ENCODE results near the gene ZNF516. TPM values are rescaled to one million over a fixed set of nuclear protein-coding genes. Genes with fewer than 3 reads are reported as not detected.

The ZNF516 gene
- total and polyA plus RNA-seq, 2 of the 13 experiments (the other 11 are each of a cell fraction or from before 2014, with no cell fraction given), result 16.6 to 18.7 TPM

DNA sequence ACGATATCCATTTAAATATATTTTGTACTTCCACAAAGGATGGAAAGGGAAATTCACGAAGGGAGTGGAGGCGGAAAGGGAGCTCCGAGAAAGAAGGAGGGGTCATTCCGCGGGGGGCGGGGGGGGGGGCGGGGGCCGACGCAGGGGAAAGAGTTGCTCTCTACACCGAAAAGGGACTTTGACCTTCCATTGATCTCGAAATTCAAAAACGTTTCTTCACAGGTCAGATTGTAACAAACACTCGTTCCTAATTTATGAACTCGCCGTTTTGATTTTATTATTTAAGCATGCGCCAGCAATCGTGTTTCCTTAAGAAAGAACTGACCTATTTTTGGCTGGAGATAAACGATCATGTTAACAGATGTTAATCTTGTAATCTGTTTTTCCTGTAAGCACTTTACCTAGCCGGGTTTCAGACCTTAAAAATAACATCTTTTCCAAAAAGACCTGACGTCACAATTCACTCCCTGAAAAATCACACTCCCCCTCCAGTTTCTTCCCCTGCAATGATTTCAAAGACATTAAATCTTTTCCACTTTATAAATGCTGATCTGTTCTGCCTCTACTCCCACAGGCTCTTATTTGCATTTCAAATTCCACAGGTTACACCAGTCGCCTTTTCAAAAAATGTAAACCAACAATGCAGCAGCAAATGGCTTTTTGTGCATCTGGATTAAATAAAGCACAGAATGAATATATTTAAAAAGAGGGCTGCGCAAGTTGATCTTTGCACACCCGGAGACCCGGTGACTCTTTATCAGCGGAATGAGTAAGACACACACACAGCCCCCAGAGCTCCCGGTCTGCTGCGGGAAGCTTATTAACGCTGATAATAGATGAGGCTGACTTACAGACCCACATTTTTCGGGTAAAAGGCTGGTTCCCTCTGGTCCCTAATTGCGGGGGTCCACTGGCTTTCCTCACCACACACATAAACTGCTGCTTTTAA is 1.6 kb downstream of the ZNF516 start (continued):
- TF ChIP-seq ZNF180 (CRISPR knock-in tag; IDR thresholded peaks at IDR 0.05; ENCODE audit: borderline replicate concordance, low read depth) (no peak), RBM22 (optimal IDR thresholded peaks at IDR 0.05; ENCODE audit: low read length) (peak; percentile 63), ZNF354B (CRISPR knock-in tag; IDR thresholded peaks at IDR 0.05) (no peak), PCBP2 (optimal IDR thresholded peaks at IDR 0.05; ENCODE audit: low read depth, low read length, poor library complexity, severe bottlenecking) (no peak), ARNT2 (CRISPR knock-in tag; IDR thresholded peaks at IDR 0.05; ENCODE audit: low read depth) (no peak), TARDBP (CRISPR knock-in tag; IDR thresholded peaks at IDR 0.05) (no peak), ZNF775 (CRISPR knock-in tag; IDR thresholded peaks at IDR 0.05; ENCODE audit: borderline replicate concordance) (no peak), PHF21A (CRISPR knock-in tag; IDR thresholded peaks at IDR 0.05) (0 out of 2 replicates have a peak, but pooled peaks have one; percentile 11), KDM4B (CRISPR knock-in tag; IDR thresholded peaks at IDR 0.05) (no peak), ONECUT2 (CRISPR knock-in tag; IDR thresholded peaks at IDR 0.05) (peak; percentile 73), MYNN (CRISPR knock-in tag; IDR thresholded peaks at IDR 0.05; ENCODE audit: low read depth) (no peak), ZNF138 (CRISPR knock-in tag; IDR thresholded peaks at IDR 0.05; ENCODE audit: low read depth) (no peak), ZNF232 (CRISPR knock-in tag; IDR thresholded peaks at IDR 0.05; ENCODE audit: borderline replicate concordance) (no peak), ZNF747 (CRISPR knock-in tag; IDR thresholded peaks at IDR 0.05; ENCODE audit: borderline replicate concordance) (no peak)
- TF ChIP-seq, protein P1, sequence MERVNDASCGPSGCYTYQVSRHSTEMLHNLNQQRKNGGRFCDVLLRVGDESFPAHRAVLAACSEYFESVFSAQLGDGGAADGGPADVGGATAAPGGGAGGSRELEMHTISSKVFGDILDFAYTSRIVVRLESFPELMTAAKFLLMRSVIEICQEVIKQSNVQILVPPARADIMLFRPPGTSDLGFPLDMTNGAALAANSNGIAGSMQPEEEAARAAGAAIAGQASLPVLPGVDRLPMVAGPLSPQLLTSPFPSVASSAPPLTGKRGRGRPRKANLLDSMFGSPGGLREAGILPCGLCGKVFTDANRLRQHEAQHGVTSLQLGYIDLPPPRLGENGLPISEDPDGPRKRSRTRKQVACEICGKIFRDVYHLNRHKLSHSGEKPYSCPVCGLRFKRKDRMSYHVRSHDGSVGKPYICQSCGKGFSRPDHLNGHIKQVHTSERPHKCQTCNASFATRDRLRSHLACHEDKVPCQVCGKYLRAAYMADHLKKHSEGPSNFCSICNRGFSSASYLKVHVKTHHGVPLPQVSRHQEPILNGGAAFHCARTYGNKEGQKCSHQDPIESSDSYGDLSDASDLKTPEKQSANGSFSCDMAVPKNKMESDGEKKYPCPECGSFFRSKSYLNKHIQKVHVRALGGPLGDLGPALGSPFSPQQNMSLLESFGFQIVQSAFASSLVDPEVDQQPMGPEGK (CRISPR knock-in tag; IDR thresholded peaks at IDR 0.05), result peak; percentile 79
- TF ChIP-seq, protein P2, sequence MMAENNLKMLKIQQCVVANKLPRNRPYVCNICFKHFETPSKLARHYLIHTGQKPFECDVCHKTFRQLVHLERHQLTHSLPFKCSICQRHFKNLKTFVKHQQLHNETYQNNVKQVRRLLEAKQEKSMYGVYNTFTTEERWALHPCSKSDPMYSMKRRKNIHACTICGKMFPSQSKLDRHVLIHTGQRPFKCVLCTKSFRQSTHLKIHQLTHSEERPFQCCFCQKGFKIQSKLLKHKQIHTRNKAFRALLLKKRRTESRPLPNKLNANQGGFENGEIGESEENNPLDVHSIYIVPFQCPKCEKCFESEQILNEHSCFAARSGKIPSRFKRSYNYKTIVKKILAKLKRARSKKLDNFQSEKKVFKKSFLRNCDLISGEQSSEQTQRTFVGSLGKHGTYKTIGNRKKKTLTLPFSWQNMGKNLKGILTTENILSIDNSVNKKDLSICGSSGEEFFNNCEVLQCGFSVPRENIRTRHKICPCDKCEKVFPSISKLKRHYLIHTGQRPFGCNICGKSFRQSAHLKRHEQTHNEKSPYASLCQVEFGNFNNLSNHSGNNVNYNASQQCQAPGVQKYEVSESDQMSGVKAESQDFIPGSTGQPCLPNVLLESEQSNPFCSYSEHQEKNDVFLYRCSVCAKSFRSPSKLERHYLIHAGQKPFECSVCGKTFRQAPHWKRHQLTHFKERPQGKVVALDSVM (CRISPR knock-in tag; IDR thresholded peaks at IDR 0.05), result no peak
- TF ChIP-seq, protein P3, sequence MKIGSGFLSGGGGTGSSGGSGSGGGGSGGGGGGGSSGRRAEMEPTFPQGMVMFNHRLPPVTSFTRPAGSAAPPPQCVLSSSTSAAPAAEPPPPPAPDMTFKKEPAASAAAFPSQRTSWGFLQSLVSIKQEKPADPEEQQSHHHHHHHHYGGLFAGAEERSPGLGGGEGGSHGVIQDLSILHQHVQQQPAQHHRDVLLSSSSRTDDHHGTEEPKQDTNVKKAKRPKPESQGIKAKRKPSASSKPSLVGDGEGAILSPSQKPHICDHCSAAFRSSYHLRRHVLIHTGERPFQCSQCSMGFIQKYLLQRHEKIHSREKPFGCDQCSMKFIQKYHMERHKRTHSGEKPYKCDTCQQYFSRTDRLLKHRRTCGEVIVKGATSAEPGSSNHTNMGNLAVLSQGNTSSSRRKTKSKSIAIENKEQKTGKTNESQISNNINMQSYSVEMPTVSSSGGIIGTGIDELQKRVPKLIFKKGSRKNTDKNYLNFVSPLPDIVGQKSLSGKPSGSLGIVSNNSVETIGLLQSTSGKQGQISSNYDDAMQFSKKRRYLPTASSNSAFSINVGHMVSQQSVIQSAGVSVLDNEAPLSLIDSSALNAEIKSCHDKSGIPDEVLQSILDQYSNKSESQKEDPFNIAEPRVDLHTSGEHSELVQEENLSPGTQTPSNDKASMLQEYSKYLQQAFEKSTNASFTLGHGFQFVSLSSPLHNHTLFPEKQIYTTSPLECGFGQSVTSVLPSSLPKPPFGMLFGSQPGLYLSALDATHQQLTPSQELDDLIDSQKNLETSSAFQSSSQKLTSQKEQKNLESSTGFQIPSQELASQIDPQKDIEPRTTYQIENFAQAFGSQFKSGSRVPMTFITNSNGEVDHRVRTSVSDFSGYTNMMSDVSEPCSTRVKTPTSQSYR (CRISPR knock-in tag; IDR thresholded peaks at IDR 0.05; ENCODE audit: borderline replicate concordance), result no peak
- TF ChIP-seq, protein P4, sequence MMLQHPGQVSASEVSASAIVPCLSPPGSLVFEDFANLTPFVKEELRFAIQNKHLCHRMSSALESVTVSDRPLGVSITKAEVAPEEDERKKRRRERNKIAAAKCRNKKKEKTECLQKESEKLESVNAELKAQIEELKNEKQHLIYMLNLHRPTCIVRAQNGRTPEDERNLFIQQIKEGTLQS (CRISPR knock-in tag; IDR thresholded peaks at IDR 0.05), result no peak
- TF ChIP-seq, protein P5, sequence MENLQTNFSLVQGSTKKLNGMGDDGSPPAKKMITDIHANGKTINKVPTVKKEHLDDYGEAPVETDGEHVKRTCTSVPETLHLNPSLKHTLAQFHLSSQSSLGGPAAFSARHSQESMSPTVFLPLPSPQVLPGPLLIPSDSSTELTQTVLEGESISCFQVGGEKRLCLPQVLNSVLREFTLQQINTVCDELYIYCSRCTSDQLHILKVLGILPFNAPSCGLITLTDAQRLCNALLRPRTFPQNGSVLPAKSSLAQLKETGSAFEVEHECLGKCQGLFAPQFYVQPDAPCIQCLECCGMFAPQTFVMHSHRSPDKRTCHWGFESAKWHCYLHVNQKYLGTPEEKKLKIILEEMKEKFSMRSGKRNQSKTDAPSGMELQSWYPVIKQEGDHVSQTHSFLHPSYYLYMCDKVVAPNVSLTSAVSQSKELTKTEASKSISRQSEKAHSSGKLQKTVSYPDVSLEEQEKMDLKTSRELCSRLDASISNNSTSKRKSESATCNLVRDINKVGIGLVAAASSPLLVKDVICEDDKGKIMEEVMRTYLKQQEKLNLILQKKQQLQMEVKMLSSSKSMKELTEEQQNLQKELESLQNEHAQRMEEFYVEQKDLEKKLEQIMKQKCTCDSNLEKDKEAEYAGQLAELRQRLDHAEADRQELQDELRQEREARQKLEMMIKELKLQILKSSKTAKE (CRISPR knock-in tag; IDR thresholded peaks at IDR 0.05; ENCODE audit: borderline replicate concordance), result no peak
